IPS-18a (cell line): ENCODE data around the gene PTH2R.
"Not testable (repeated sequence)": the region's sequence is repeated elsewhere in the genome, so short reads cannot be mapped to it uniquely, and the experiment has no call there.

ENCODE experiments used
- H3K27ac ChIP-seq: one replicate; pipeline ENCODE4 v1.5.1; 2013; ENCODE audit warnings: low read length
- H3K27me3 ChIP-seq: one replicate; pipeline ENCODE4 v1.6.1; 2013; ENCODE audit warnings: mild to moderate bottlenecking, low read length; ENCODE audit not compliant: control insufficient read depth, insufficient read depth
- H3K36me3 ChIP-seq: one replicate; pipeline ENCODE4 v1.6.1; 2013; ENCODE audit warnings: low read depth, low read length; ENCODE audit not compliant: control insufficient read depth
- H3K4me1 ChIP-seq: one replicate; pipeline ENCODE4 v1.6.1; 2013; ENCODE audit warnings: low read depth, low read length; ENCODE audit not compliant: control insufficient read depth
- H3K4me3 ChIP-seq: one replicate; pipeline ENCODE4 v1.5.1; 2013; ENCODE audit warnings: low read length
- H3K9ac ChIP-seq: one replicate; pipeline ENCODE4 v1.6.1; 2013; ENCODE audit warnings: mild to moderate bottlenecking, low read length, moderate library complexity
- H3K9me3 ChIP-seq: one replicate; pipeline ENCODE4 v1.6.1; 2013; ENCODE audit warnings: low read depth, low read length; ENCODE audit not compliant: control insufficient read depth

The PTH2R gene

DNA sequence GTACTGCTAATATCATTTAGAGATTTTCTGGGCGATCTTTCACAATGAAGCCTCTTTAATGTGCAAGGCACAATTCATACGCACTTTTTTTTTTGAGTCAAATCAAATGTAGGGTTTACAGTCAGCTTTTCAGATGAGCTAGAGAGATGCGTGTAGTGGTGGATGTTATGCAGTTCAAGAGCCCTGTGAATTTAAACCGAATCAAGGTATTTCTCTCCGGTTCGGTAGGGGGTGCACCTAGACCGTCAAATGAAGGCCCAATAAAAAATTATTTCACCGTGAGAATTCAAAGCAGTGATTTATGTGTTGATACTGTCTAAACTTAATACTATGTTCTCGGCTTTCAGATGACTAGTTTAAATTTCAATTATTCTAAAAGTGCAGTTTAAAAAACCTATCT lies 1.1 kb downstream of the PTH2R start:
- Histone ChIP-seq H3K27ac (no peak overlapping the region), H3K4me1 (peaks cover 8% of the 10 kb centered on the region), H3K4me3 (peak overlapping the region; percentile 60), H3K27me3 (peaks cover 37% of the 10 kb centered on the region), H3K9me3 (no peaks in the 10 kb centered on the region), H3K36me3 (no peaks in the 10 kb centered on the region), H3K9ac (no peak overlapping the region)

DNA sequence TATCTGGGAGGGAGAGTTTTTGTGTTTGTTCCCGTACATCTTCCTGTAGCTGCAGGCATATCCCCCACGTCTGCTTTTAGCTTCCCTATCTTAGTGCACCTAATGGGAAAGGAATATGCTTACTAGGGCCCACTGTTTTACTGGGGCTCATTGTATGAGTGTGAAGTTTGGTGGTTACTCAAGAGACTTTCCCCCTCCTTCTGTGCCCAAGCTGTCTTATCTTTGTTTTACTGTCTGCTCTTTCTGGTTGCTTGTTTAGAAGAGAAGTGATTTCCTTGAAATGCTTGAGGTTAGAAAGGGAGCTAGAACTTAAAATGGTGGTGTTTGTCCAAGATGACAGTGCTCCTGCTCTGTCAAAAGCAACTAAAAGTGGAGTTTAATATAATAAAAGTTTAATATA lies 7.3 kb downstream of the PTH2R start:
- Histone ChIP-seq H3K36me3 (no peaks in the 10 kb centered on the region), H3K4me1 (no peaks in the 10 kb centered on the region), H3K9me3 (peaks cover 4% of the 10 kb centered on the region), H3K4me3 (no peak overlapping the region), H3K27me3 (no peaks in the 10 kb centered on the region), H3K27ac (no peak overlapping the region), H3K9ac (no peak overlapping the region)

DNA sequence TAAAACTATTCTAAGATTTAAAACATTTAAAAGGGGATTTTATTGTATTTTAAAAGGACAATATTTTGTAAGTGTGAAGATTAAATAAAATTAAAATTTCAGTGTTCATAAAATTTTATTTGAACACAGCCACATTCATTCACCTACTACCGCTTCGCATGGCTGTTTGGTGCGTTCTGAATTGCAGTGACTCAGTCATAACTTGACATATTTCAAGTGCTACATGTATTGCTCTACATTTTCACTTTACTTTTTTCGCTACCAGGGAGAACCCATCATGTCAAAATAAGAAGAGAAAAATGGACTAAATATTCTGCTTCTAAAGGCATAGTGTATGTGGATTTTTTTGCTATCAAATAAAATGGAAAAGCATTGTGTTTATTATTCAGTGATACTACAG lies 8.7 kb downstream of the PTH2R start:
- H3K27ac ChIP-seq, result no peak overlapping the region

DNA sequence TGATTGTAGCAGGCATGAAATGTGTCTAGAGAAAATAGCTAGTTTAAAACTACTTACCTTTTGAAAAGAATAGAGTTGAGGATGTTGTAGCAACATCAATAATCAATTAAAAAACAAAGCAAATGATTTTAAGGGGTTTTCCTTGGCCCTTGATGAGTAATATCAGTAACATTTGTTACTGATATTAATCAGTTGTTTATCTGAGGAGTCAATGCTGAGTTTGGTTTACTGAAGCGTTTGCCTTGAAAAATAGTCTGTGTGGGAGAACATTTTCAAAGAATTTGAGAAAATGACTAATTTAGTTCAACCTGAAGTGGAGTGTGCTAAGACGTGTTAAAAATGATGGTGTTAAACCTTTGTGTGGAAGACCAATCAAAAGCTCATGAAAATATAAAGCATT lies 9.3 kb downstream of the PTH2R start:
- Histone ChIP-seq H3K36me3 (no peaks in the 10 kb centered on the region), H3K27me3 (no peaks in the 10 kb centered on the region), H3K27ac (no peak overlapping the region), H3K4me3 (no peak overlapping the region), H3K9ac (no peak overlapping the region), H3K9me3 (peaks cover 4% of the 10 kb centered on the region), H3K4me1 (no peaks in the 10 kb centered on the region)

More for the DNA sequence above, 8.7 kb downstream of the PTH2R start:
- Histone ChIP-seq H3K9ac (no peak overlapping the region), H3K4me1 (no peaks in the 10 kb centered on the region), H3K9me3 (peaks cover 4% of the 10 kb centered on the region), H3K27me3 (no peaks in the 10 kb centered on the region), H3K4me3 (no peak overlapping the region), H3K36me3 (no peaks in the 10 kb centered on the region)

- Histone ChIP-seq H3K9me3 (peaks cover 3% of the 10 kb centered on the region), H3K4me3 (no peak overlapping the region), H3K27ac (no peak overlapping the region), H3K9ac (no peak overlapping the region), H3K27me3 (no peaks in the 10 kb centered on the region), H3K4me1 (no peaks in the 10 kb centered on the region), H3K36me3 (no peaks in the 10 kb centered on the region)
Observed at GRCh38 chr2:208426412-208427045, 19.9 kb downstream of the PTH2R start.

DNA sequence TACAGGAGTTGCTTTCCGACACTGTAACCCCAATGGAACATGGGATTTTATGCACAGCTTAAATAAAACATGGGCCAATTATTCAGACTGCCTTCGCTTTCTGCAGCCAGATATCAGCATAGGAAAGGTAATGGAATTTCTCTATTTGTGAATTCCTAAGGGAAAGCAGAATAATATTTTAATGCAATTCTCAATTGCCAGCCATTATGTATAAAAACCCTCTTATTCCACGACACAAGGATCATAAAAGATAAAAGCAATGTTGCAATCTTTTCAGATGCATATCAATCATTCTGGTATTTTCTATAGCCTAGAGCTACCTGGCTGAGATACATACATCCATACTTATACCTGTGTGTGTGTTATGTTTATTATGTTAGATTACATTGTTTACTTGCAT lies 31.2 kb downstream of the PTH2R start:
- H3K27ac ChIP-seq, result no peak overlapping the region
- no peak overlapping the region for H3K4me3 ChIP-seq
- H3K36me3 ChIP-seq, result no peaks in the 10 kb centered on the region
- H3K27me3 ChIP-seq, result no peaks in the 10 kb centered on the region
- H3K4me1 ChIP-seq, result no peaks in the 10 kb centered on the region
- H3K9ac ChIP-seq, result no peak overlapping the region
- no peaks in the 10 kb centered on the region for H3K9me3 ChIP-seq

DNA sequence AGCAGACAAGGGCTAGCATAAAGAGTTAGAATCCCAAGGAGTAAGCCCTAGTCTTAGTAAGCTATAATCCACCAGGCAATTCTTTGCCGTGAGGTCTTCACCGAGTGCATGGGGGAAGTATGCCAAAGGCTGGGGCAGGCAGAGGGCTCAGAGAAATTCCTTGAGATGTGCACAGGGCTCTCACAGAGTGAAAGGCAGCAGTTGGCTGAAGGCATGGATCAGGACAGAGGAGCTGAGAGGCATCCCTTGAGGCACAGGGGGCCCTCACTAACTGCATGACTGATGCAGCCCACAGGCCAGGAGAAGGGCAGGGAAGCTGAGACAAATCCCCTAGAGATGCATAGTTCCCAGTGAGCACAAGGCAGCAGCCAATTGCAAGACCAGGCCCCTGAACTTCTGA lies 34.1 kb downstream of the PTH2R start:
- Histone ChIP-seq H3K36me3 (no peaks in the 10 kb centered on the region), H3K9ac (no peak overlapping the region), H3K4me3 (no peak overlapping the region), H3K4me1 (no peaks in the 10 kb centered on the region), H3K9me3 (no peaks in the 10 kb centered on the region), H3K27ac (no peak overlapping the region), H3K27me3 (no peaks in the 10 kb centered on the region)

DNA sequence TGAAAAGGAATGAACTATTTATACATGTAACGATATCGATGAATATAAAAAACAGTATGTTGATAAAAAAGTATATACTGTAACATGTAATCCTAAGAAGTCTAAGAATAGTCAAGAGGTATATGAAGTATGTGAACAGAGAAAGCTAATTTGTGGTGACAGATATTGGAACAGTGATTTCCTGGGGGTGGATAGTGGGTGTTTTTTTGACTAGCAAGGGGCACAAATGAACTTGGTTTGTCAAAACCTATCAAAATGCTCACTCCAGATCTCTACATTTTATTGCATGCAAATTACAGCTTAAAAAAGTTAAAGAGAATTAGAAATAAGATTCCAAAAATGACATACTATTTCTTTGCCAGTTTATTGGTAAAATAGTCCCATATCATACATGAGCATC lies 35.4 kb downstream of the PTH2R start:
- Histone ChIP-seq H3K4me1 (no peaks in the 10 kb centered on the region), H3K36me3 (no peaks in the 10 kb centered on the region), H3K9me3 (no peaks in the 10 kb centered on the region), H3K27ac (no peak overlapping the region), H3K27me3 (no peaks in the 10 kb centered on the region), H3K9ac (no peak overlapping the region), H3K4me3 (no peak overlapping the region)

DNA sequence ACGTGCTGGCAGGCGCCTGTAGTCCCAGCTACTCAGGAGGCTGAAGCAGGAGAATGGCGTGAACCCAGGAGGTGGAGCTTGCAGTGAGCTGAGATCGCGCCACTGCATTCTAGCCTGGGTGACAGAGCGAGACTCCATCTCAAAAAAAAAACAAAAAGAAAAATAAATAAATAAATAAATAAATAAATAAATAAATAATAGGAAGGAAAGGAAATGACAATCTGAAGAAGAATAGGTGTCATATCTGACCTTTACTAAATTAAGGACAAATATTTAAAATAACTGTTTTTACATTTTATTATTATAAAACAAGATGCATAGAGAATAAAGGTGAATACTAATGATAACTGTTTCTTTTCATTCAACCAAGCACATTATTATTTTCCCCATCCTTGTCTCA lies 40.9 kb downstream of the PTH2R start:
- not testable (repeated sequence) for H3K4me1 ChIP-seq, H3K9ac ChIP-seq

DNA sequence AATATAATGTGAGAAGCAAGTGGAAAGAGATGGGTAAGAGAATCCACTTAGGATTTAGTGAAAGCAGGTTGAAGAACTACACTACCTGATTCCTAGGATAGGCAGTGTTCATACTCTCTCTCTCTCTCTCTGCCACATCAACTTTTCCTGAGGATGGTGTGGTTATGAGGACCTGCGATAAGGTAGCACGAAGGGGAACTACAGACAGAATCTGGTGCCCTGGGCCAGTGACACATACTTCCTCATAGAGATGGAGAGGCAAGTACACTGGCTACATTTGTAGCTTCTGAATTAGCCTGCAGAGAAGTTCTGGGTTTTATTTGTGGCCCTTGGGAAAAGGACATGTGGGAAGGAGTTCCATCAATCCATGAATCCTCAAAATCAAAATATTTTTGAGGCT lies 44.5 kb downstream of the PTH2R start:
- Histone ChIP-seq H3K36me3 (no peaks in the 10 kb centered on the region), H3K9me3 (no peaks in the 10 kb centered on the region), H3K27me3 (no peaks in the 10 kb centered on the region), H3K9ac (no peak overlapping the region), H3K4me1 (no peaks in the 10 kb centered on the region), H3K27ac (no peak overlapping the region), H3K4me3 (no peak overlapping the region)

More for the DNA sequence above, 40.9 kb downstream of the PTH2R start:
- H3K36me3 ChIP-seq, H3K27me3 ChIP-seq, H3K27ac ChIP-seq, H3K9me3 ChIP-seq, H3K4me3 ChIP-seq: not testable (repeated sequence)

- Histone ChIP-seq H3K36me3 (no peaks in the 10 kb centered on the region), H3K27me3 (no peaks in the 10 kb centered on the region), H3K9me3 (no peaks in the 10 kb centered on the region), H3K4me3 (no peak overlapping the region), H3K9ac (no peak overlapping the region), H3K4me1 (no peaks in the 10 kb centered on the region), H3K27ac (no peak overlapping the region)
Observed at GRCh38 chr2:208454861-208455260, 48.3 kb downstream of the PTH2R start.

DNA sequence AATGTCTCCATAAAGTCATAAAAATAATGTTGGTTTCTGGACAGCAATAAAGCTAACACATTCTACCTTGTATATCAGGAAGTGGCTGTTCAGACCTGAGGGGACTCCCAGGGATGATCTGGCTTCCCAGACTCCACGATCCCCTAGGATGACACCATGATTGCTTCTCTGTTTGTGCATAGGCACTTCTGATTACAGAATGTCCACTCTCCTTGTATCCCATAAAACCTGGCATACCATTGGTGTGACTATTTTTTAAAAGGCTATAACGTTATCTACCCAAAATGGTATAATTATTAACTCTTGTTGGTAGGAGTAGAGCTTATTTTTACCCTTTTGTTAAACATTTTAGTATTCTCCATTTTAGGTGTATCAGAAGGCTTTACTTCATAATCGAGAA lies 57.1 kb downstream of the PTH2R start:
- H3K4me3 ChIP-seq, result no peak overlapping the region
- H3K9ac ChIP-seq, result no peak overlapping the region
- no peaks in the 10 kb centered on the region for H3K4me1 ChIP-seq
- H3K36me3 ChIP-seq, result no peaks in the 10 kb centered on the region
- no peaks in the 10 kb centered on the region for H3K9me3 ChIP-seq
- H3K27me3 ChIP-seq, result peaks cover 8% of the 10 kb centered on the region
- no peak overlapping the region for H3K27ac ChIP-seq
